HCEC 1CT (cell line): Measurements from ENCODE around the gene NEB.
"Not testable (repeated sequence)": the region's sequence is repeated elsewhere in the genome, so short reads cannot be mapped to it uniquely, and the experiment has no call there.

Experiments
- DNase-seq: peaks from one replicate; pipeline ENCODE4 v3.0.0-alpha.2; 2017

Gene NEB

GRCh38 chr2:151698134-151698533 is 36.1 kb downstream of the NEB start:
- not testable (repeated sequence) for DNase-seq

- no peak for DNase-seq
These were observed 38.5 kb downstream of the NEB start for GRCh38 chr2:151695778-151696177.

- no peak for DNase-seq
These were observed 42.6 kb downstream of the NEB start for GRCh38 chr2:151691631-151692030.

GRCh38 chr2:151688719-151689118 is 45.6 kb downstream of the NEB start:
- no peak for DNase-seq

- DNase-seq = no peak
These were observed 51.7 kb downstream of the NEB start for GRCh38 chr2:151682459-151683003.

- DNase-seq = no peak
These were observed 53.2 kb downstream of the NEB start for GRCh38 chr2:151681051-151681450.

GRCh38 chr2:151679994-151680393 is 54.3 kb downstream of the NEB start:
- DNase-seq = no peak

- no peak for DNase-seq
These were observed 55.4 kb downstream of the NEB start for GRCh38 chr2:151678849-151679248.

- no peak for DNase-seq
These were observed 61.3 kb downstream of the NEB start for GRCh38 chr2:151673016-151673415.

- DNase-seq = no peak
These were observed 62.0 kb downstream of the NEB start for GRCh38 chr2:151672277-151672676.

- no peak for DNase-seq
These were observed 63.3 kb downstream of the NEB start for GRCh38 chr2:151670846-151671597.

- DNase-seq = no peak
These were observed 63.9 kb downstream of the NEB start for GRCh38 chr2:151670346-151670745.

GRCh38 chr2:151669585-151670081 is 64.6 kb downstream of the NEB start:
- no peak for DNase-seq

- DNase-seq = no peak
These were observed 65.5 kb downstream of the NEB start for GRCh38 chr2:151668737-151669136.

GRCh38 chr2:151665959-151666358 is 68.3 kb downstream of the NEB start:
- DNase-seq = no peak

- no peak for DNase-seq
These were observed 69.8 kb downstream of the NEB start for GRCh38 chr2:151664520-151664919.

- no peak for DNase-seq
These were observed 72.7 kb downstream of the NEB start for GRCh38 chr2:151661625-151662024.

GRCh38 chr2:151658081-151658480 is 76.2 kb downstream of the NEB start:
- DNase-seq = no peak

- DNase-seq = no peak
These were observed 76.6 kb downstream of the NEB start for GRCh38 chr2:151657667-151658076.

- no peak for DNase-seq
These were observed 78.4 kb downstream of the NEB start for GRCh38 chr2:151655663-151656398.

GRCh38 chr2:151654891-151655290 is 79.4 kb downstream of the NEB start:
- no peak for DNase-seq

GRCh38 chr2:151654085-151654484 is 80.2 kb downstream of the NEB start:
- DNase-seq = no peak

- no peak for DNase-seq
These were observed 83.0 kb downstream of the NEB start for GRCh38 chr2:151651274-151651673.

- no peak for DNase-seq
These were observed 83.8 kb downstream of the NEB start for GRCh38 chr2:151650456-151650855.
